ENCODE results near the gene APCS. TPM values are rescaled to one million over a fixed set of nuclear protein-coding genes. Genes with fewer than 3 reads are reported as not detected.

The APCS gene
- total and polyA plus RNA-seq, 9 of the 15 experiments (the other 6 are each of a cell fraction or from before 2014, with no cell fraction given) = 0.29 TPM; not detected in 8

GRCh38 chr1:159591981-159592380 is 4.4 kb downstream of the APCS start:
- intact Hi-C loops (cut with micrococcal nuclease) = no loop called here

GRCh38 chr1:159594625-159595405 is 7.2 kb downstream of the APCS start:
- CTCF ChIA-PET (ENCODE audit: low intra/inter-chr PET ratio) = no interaction called here
- no peaks in the 10 kb centered on the region for H3K9me3 ChIP-seq (replicated peaks; ENCODE audit: control insufficient read depth, insufficient read depth, low read depth, low read length)
- no peaks in the 10 kb centered on the region for H3K79me2 ChIP-seq (ENCODE audit: control insufficient read depth, insufficient read depth, low read length)
- no peak overlapping the region for H3K27ac ChIP-seq (ENCODE audit: extremely low read depth, low read depth, low read length)
- no peak for DNase-seq (ENCODE audit: extremely low read depth in 1 of 4, low spot score in 3 of 4)
- H3K9ac ChIP-seq (ENCODE audit: insufficient read depth in 1 of 2, low read depth in 2 of 2, low read length in 2 of 2) = no peak overlapping the region
- intact Hi-C loops (cut with micrococcal nuclease) (no loop called here), in situ Hi-C loops (cut with MboI) (no loop called here)
- H4K20me1 ChIP-seq (replicated peaks; ENCODE audit: control insufficient read depth, insufficient read depth, low read length) = no peaks in the 10 kb centered on the region
- H3K36me3 ChIP-seq (ENCODE audit: control insufficient read depth, insufficient read depth, low read length) = no peaks in the 10 kb centered on the region
- FAIRE-seq = no peak
- no peaks in the 10 kb centered on the region for H3K9me1 ChIP-seq (ENCODE audit: control insufficient read depth, insufficient read depth, low read length)
- no peak for TF ChIP-seq NR4A1 (CRISPR knock-in tag; IDR thresholded peaks at IDR 0.05)
- TF ChIP-seq NR4A1 (tag; IDR thresholded peaks at IDR 0.05) = no peak
- TF ChIP-seq PHF21A (IDR thresholded peaks at IDR 0.05; ENCODE audit: borderline replicate concordance, low read depth) = no peak
- H3K4me1 ChIP-seq (replicated peaks in 1 of 2; ENCODE audit: control insufficient read depth in 2 of 2, insufficient read depth in 2 of 2, low read length in 2 of 2) = no peaks in the 10 kb centered on the region
- POLR2A ChIA-PET = no interaction called here
- no peak overlapping the region for H3K4me2 ChIP-seq (ENCODE audit: insufficient read depth, low read length)
- no TSS peak for BruUV-seq (replicated peaks)
- no peak overlapping the region for H2AFZ ChIP-seq (ENCODE audit: low read depth, low read length)
- H3K4me3 ChIP-seq = no peak overlapping the region
- ATAC-seq = no peak
- H3K27me3 ChIP-seq (ENCODE audit: control insufficient read depth in 2 of 2, insufficient read depth in 2 of 2, low read length in 2 of 2) = no peaks in the 10 kb centered on the region
- WGBS (ENCODE audit: insufficient coverage, low coverage, missing lambda C conversion rate) = 1% methylated on average over 6 of the region's 6 CpGs

More at GRCh38 chr1:159591981-159592380, 4.4 kb downstream of the APCS start:
- Histone ChIP-seq H3K9me1 (ENCODE audit: control insufficient read depth, insufficient read depth, low read length) (no peaks in the 10 kb centered on the region), H3K4me3 (no peak overlapping the region), H3K9ac (ENCODE audit: insufficient read depth in 1 of 2, low read depth in 2 of 2, low read length in 2 of 2) (no peak overlapping the region), H3K27ac (ENCODE audit: extremely low read depth, low read depth, low read length) (no peak overlapping the region), H4K20me1 (replicated peaks; ENCODE audit: control insufficient read depth, insufficient read depth, low read length) (no peaks in the 10 kb centered on the region), H3K4me1 (replicated peaks in 1 of 2; ENCODE audit: control insufficient read depth in 2 of 2, insufficient read depth in 2 of 2, low read length in 2 of 2) (no peaks in the 10 kb centered on the region), H2AFZ (ENCODE audit: low read depth, low read length) (no peak overlapping the region), H3K4me2 (ENCODE audit: insufficient read depth, low read length) (no peak overlapping the region), H3K27me3 (ENCODE audit: control insufficient read depth in 2 of 2, insufficient read depth in 2 of 2, low read length in 2 of 2) (no peaks in the 10 kb centered on the region), H3K79me2 (ENCODE audit: control insufficient read depth, insufficient read depth, low read length) (no peaks in the 10 kb centered on the region), H3K36me3 (ENCODE audit: control insufficient read depth, insufficient read depth, low read length) (no peaks in the 10 kb centered on the region), H3K9me3 (replicated peaks; ENCODE audit: control insufficient read depth, insufficient read depth, low read depth, low read length) (no peaks in the 10 kb centered on the region)
- ATAC-seq (no peak), FAIRE-seq (no peak), DNase-seq (ENCODE audit: extremely low read depth in 1 of 4, low spot score in 3 of 4) (no peak)
- 0% methylated on average over 4 of the region's 4 CpGs for WGBS (ENCODE audit: insufficient coverage, low coverage, missing lambda C conversion rate)
- ChIA-PET POLR2A (interaction anchor here (0.6 kb wide), 1 partner anchor 25 kb away, joined by 3 read pairs; no protein-coding TSS in a partner anchor), CTCF (ENCODE audit: low intra/inter-chr PET ratio) (interaction anchor here (0.8 kb wide), 1 partner anchor 199 kb away, joined by 3 read pairs; no protein-coding TSS in a partner anchor)
- no TSS peak for BruUV-seq (replicated peaks)
- in situ Hi-C loops (cut with MboI) = no loop called here
- no peak for TF ChIP-seq PHTF2 (CRISPR knock-in tag; IDR thresholded peaks at IDR 0.05)

Measured in K562 (cell line).